GM12872 (cell line): ENCODE results near the gene TNFRSF12A.

ENCODE experiments used
- CTCF ChIP-seq: IDR thresholded peaks from 3 replicates; pipeline ENCODE4 v1.5.1; 2011; ENCODE audit warnings: low read depth, mild to moderate bottlenecking, low read length, moderate library complexity; ENCODE audit not compliant: insufficient read depth

Gene TNFRSF12A

GRCh38 chr16:3025032-3026002 lies 5.1 kb downstream of the TNFRSF12A start:
- no peak for TF ChIP-seq CTCF

- TF ChIP-seq CTCF = no peak
Observed at GRCh38 chr16:3026003-3026378, 5.8 kb downstream of the TNFRSF12A start.

GRCh38 chr16:3026609-3027488 lies 6.7 kb downstream of the TNFRSF12A start:
- no peak for TF ChIP-seq CTCF

- TF ChIP-seq CTCF = no peak
Observed at GRCh38 chr16:3027489-3027795, 7.3 kb downstream of the TNFRSF12A start.

GRCh38 chr16:3027983-3028715 lies 8.0 kb downstream of the TNFRSF12A start:
- TF ChIP-seq CTCF = peak; percentile 84

GRCh38 chr16:3028716-3029319 lies 8.7 kb downstream of the TNFRSF12A start:
- TF ChIP-seq CTCF = no peak
